Ovary (tissue), 9 donors: ENCODE data around the gene NEUROG1. TPM values are rescaled to one million over a fixed set of nuclear protein-coding genes. Genes with fewer than 3 reads are reported as not detected.
A peak's percentile ranks its signal among the peaks of the same experiment; 100 is the strongest.

Experiments used
- DNase-seq, 5 donors: peaks; one replicate each; pipeline ENCODE4 v3.0.0-alpha.2; 2019 to 2020
- H3K27ac ChIP-seq, 2 donors: fragments of 200-600 bp; one replicate each; pipeline versions ENCODE4 v1.5.1 to v1.8.0; 2019 to 2022
- H3K27me3 ChIP-seq: fragments of 200-600 bp; one replicate; pipeline ENCODE4 v1.8.0; 2022
- H3K36me3 ChIP-seq: fragments of 200-600 bp; sonication (generic); one replicate; pipeline ENCODE4 v1.5.1; 2019
- H3K4me1 ChIP-seq: one replicate; pipeline ENCODE4 v1.8.1; 2013; ENCODE audit warnings: mild to moderate bottlenecking, moderate library complexity; ENCODE audit not compliant: insufficient read depth
- H3K4me3 ChIP-seq: fragments of 200-600 bp; sonication (generic); one replicate; pipeline ENCODE4 v1.5.1; 2017
- H3K9me3 ChIP-seq, 2 donors: fragments of 200-600 bp in 1 of 2; sonication (generic) in 1 of 2; one replicate each; pipeline versions ENCODE4 v1.5.1 to v1.8.1; 2013 to 2019; ENCODE audit warnings: mild to moderate bottlenecking in 1 of 2, moderate library complexity in 1 of 2
- EP300 ChIP-seq: sonication (generic); formaldehyde crosslinking; IDR thresholded peaks from one replicate; pipeline ENCODE4 v1.6.1; 2017; ENCODE audit warnings: antibody characterized with exemption
- POLR2A ChIP-seq: fragments of 450-650 bp; IDR thresholded peaks from one replicate; pipeline ENCODE4 v1.6.1; 2017; ENCODE audit warnings: antibody characterized with exemption, mild to moderate bottlenecking, moderate library complexity
- WGBS, 3 donors: extraction: QIAGEN DNeasy Blood & Tissue Kit in 1 of 3; methylation state at CpG; one replicate each; pipeline versions ENCODE4 v1.1.5 to v1.1.7; 2013 to 2017; 5-methylcytosine and 5-hydroxymethylcytosine counted together
- intact Hi-C, 4 donors: fragments of 100-400 bp; cut with DNase I; formaldehyde crosslinking; loops; one replicate each; pipeline versions ENCODE4 v1.11.0 to v1.15.1; 2022 to 2023
- polyA plus RNA-seq, 2 donors: library from polyadenylated mRNA; stranded (reverse); fragments of 200-250 nt in 1 of 2; fragments of 350-450 nt in 1 of 2; fragmentation: Illumina TruSeq in 1 of 2; extraction: RNeasy Lipid Tissue Mini Kit (QIAGEN cat#74804) in 1 of 2; gene quantifications; one replicate each; pipeline ENCODE4 v1.2.3, GENCODE V29; 2013 to 2014
- total RNA-seq, 7 donors: library from RNA; depleted of rRNA in 2 of 7; stranded (reverse); fragments of >200 nt in 2 of 7; fragmentation: NEBNext Ultra II Directional in 3 of 7; extraction: Animal tissue kit (Norgen Biotek cat#: 25700) in 3 of 7; gene quantifications; one replicate each; pipeline versions ENCODE4 v1.1.0 to v1.2.4, GENCODE V29; 2016 to 2023
- TF ChIP-seq, protein P1 (sequence below), 3 donors: fragments of 450-650 bp in 2 of 3; fragments of 200-600 bp in 1 of 3; IDR thresholded peaks; one replicate each; pipeline versions ENCODE4 v1.5.1 to v1.8.0; 2016 to 2022; ENCODE audit warnings: antibody characterized with exemption in 3 of 3, mild to moderate bottlenecking in 1 of 3
- donor health status: DM: no; HTN: no; CAD: no; lungs with moderate emphysema.
- donor health status: DM: no; HTN: no; CAD: no.
- donor health status: Bipolar disorder and iron deficiency.
- donor health status: DM: yes; HTN: yes; CAD: no.
- donor health status: DM: no; HTN: no; CAD: no.
- donor health status: DM: yes; HTN: yes; CAD: no.

NEUROG1 gene
- total and polyA plus RNA-seq, 9 donors = 0.06 TPM; not detected in 8

DNA sequence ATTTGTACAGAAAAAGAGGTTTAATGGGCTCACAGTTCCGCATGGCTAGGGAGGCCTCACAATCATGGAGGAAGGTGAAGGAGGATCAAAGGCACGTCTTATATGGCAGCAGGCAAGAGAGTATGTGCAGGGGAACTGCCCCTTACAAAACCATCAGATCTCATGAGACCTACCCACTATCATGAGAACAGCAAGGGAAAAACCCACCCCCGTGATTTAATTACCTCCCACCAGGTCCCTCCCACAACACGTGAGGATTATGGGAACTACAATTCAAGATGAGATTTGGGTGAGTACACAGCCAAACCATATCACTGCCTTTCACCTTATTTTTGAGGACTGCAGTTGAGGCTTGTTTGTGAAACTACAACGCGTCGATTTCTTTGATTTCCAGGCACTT, 20.9 kb upstream of the NEUROG1 start:
- no peaks in the 10 kb centered on the region for H3K36me3 ChIP-seq
- no peak overlapping the region for H3K4me3 ChIP-seq
- H3K27me3 ChIP-seq = no peaks in the 10 kb centered on the region
- H3K9me3 ChIP-seq = no peaks in the 10 kb centered on the region
- H3K27ac ChIP-seq = no peak overlapping the region
- 66 to 68% (median 68%) methylated on average over 7 of the region's 7 CpGs for WGBS, 3 donors
- H3K4me1 ChIP-seq = no peaks in the 10 kb centered on the region
- no peak for DNase-seq
- intact Hi-C loops = loop anchor here in 1 of 4 donors (5.0 kb wide), 1 partner anchor 276 kb away; the partner anchor contains the start of gene SLC25A48
- TF ChIP-seq, protein P1, sequence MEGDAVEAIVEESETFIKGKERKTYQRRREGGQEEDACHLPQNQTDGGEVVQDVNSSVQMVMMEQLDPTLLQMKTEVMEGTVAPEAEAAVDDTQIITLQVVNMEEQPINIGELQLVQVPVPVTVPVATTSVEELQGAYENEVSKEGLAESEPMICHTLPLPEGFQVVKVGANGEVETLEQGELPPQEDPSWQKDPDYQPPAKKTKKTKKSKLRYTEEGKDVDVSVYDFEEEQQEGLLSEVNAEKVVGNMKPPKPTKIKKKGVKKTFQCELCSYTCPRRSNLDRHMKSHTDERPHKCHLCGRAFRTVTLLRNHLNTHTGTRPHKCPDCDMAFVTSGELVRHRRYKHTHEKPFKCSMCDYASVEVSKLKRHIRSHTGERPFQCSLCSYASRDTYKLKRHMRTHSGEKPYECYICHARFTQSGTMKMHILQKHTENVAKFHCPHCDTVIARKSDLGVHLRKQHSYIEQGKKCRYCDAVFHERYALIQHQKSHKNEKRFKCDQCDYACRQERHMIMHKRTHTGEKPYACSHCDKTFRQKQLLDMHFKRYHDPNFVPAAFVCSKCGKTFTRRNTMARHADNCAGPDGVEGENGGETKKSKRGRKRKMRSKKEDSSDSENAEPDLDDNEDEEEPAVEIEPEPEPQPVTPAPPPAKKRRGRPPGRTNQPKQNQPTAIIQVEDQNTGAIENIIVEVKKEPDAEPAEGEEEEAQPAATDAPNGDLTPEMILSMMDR (IDR thresholded peaks at IDR 0.05) = no peak
- no peak for TF ChIP-seq EP300
- no peak for TF ChIP-seq POLR2A

DNA sequence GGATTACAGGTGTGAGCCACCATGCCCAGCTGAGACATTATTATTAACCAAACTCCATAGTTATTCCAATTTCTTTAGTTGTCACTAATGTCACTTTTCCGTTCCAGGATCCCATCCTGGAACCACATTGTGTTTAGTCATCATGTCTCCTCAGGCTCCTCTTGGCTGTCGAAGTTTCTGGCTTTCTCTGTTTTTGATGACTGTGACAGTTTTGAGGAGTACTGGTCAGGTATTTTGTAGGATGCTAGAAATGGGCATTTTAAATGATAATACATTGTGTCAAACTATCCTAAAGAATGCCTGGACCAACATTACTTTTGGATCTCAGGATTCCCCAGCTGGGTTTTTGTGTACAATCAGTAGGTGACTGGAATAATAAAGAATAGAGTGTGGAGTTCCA, 19.8 kb upstream of the NEUROG1 start:
- intact Hi-C loops = loop anchor here in 1 of 4 donors (5.0 kb wide), 1 partner anchor 277 kb away; the partner anchor contains the start of gene SLC25A48
- no peak for DNase-seq
- Histone ChIP-seq H3K4me3 (no peak overlapping the region), H3K27me3 (no peaks in the 10 kb centered on the region), H3K36me3 (no peaks in the 10 kb centered on the region), H3K9me3 (no peaks in the 10 kb centered on the region), H3K4me1 (no peaks in the 10 kb centered on the region), H3K27ac (no peak overlapping the region)
- 83 to 90% (median 89%) methylated on average over 2 of the region's 2 CpGs for WGBS, 3 donors
- TF ChIP-seq EP300 = no peak
- TF ChIP-seq, protein P1 (IDR thresholded peaks at IDR 0.05) = no peak
- TF ChIP-seq POLR2A = no peak

DNA sequence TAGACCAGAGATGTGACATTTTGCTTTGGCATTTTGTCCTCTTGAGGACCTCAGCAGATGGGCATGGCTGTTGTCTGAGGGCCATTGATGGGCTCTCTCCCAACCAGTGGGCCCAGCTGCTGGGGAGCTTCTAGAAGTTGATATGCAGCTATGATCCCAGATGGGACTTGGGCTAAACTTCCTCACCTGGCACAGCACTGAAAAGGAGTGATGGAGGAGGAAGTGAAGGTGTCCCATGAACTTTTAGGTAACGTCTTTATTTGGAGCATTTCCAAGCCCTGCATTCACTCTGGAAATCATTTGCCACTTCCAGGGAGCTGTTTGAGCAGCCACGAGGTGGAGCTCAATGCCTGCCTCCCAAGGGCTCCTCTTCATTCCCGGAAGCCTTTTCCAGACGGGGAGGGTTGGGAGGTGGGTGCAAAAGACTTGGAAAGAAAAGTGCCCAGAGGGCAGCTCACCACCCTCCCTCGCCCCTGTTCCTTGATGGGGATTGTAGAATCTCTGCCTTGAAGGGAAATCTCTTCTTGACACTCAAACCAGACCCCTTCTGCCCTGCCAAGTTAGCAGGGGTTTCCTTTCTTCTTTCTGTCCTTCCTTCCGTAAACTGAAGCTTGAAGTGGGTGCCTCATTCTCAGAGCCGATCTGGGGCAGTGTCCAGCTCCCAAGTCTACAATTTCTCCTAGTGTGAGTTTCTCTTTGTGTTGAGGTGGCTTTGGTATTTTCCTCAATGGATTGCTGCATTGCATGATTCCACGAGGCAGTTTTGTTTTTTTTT, 18.1 kb upstream of the NEUROG1 start:
- Histone ChIP-seq H3K36me3 (no peaks in the 10 kb centered on the region), H3K4me3 (no peak overlapping the region), H3K27me3 (no peaks in the 10 kb centered on the region), H3K27ac (no peak overlapping the region), H3K4me1 (no peaks in the 10 kb centered on the region), H3K9me3 (no peaks in the 10 kb centered on the region)
- TF ChIP-seq, protein P1 (IDR thresholded peaks at IDR 0.05) = no peak
- TF ChIP-seq EP300 = no peak
- no peak for TF ChIP-seq POLR2A
- DNase-seq = no peak
- WGBS, 3 donors = 12 to 14% (median 12%) methylated on average over 8 of the region's 8 CpGs
- intact Hi-C loops = loop anchor here in 3 of 4 donors (5.0 kb wide), 1 partner anchor 87 kb away; no protein-coding TSS in a partner anchor

DNA sequence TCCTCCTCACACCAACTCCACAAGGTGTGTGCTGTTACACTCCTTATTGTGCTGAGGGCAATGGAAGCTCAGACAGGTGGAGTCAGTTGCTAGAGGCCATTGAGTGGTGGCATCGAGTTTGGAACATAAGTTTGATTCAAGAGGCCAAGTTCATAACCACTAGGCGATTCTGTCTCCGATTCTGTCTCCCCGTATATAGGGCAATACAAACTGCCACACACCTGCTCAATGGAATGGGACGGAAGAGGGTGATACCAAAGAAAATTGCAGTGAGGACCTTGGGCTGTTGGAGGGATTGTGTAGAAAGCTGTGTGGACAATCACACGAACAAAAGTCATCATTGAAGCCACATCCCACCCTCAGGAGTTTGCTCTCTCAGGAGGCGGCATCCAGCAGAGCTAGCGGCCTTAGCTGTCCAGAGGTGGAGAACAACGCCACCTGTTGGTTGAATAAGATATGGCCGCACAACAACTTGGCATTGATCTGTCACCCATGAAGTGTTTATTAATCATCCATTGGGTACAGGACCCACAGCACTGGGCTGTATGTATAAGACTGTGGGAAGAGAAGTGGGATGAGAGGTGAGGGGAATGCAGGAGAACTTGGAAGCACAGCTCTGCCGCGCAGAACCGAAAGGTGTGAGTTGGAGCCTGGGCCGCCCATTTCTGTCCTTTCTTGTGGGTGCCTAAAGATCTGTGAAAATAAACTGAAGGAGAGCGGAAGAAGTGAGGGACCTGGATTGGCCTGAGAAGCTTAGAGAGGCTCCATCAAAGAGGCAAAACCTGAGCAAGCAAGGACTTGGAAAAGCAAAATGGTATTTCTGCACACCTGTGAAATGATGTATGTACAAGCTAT, 16.1 kb upstream of the NEUROG1 start:
- Histone ChIP-seq H3K4me1 (no peaks in the 10 kb centered on the region), H3K36me3 (no peaks in the 10 kb centered on the region), H3K27me3 (no peaks in the 10 kb centered on the region), H3K27ac (no peak overlapping the region), H3K4me3 (no peak overlapping the region), H3K9me3 (no peaks in the 10 kb centered on the region)
- DNase-seq = peak; percentile 19 to 46 (median 35)
- intact Hi-C loops = loop anchor here in 3 of 4 donors (5.0 kb wide), 1 partner anchor 85 kb away; no protein-coding TSS in a partner anchor
- 27 to 37% (median 32%) methylated on average over 15 of the region's 15 CpGs for WGBS, 3 donors
- TF ChIP-seq, protein P1 (IDR thresholded peaks at IDR 0.05) = peak in 1 of 3 donors; percentile 56
- TF ChIP-seq POLR2A (no peak), EP300 (no peak)
